LNCaP clone FGC (cell line): ENCODE measurements around the gene NHLH1.

Source experiments
- DNase-seq: peaks from one replicate; pipeline ENCODE4 v3.0.0-alpha.2; 2011; ENCODE audit warnings: low read depth
- H3K4me3 ChIP-seq: 2 replicates; pipeline ENCODE4 v1.5.1; 2011; ENCODE audit warnings: mild to moderate bottlenecking, low read depth, low read length, control low read depth
- CTCF ChIP-seq: IDR thresholded peaks from 2 replicates; pipeline ENCODE4 v1.5.1; 2012; ENCODE audit warnings: mild to moderate bottlenecking; ENCODE audit not compliant: control insufficient read depth, insufficient read depth; ENCODE audit errors: extremely low read depth

Gene NHLH1

GRCh38 chr1:160369087-160369486 lies 2.2 kb downstream of the NHLH1 start:
- H3K4me3 ChIP-seq: no peak overlapping the region
- no peak for DNase-seq
- TF ChIP-seq CTCF: no peak

GRCh38 chr1:160370561-160371345 lies 3.9 kb downstream of the NHLH1 start:
- no peak for DNase-seq
- no peak for TF ChIP-seq CTCF
- no peak overlapping the region for H3K4me3 ChIP-seq

- H3K4me3 ChIP-seq: no peak overlapping the region
- no peak for TF ChIP-seq CTCF
- DNase-seq: no peak
Observed at GRCh38 chr1:160371346-160371631, 4.4 kb downstream of the NHLH1 start.

GRCh38 chr1:160371756-160372155 lies 4.9 kb downstream of the NHLH1 start:
- TF ChIP-seq CTCF: no peak
- no peak overlapping the region for H3K4me3 ChIP-seq
- no peak for DNase-seq

- no peak overlapping the region for H3K4me3 ChIP-seq
- no peak for TF ChIP-seq CTCF
- DNase-seq: no peak
Observed at GRCh38 chr1:160373696-160374095, 6.8 kb downstream of the NHLH1 start.

GRCh38 chr1:160374306-160375110 lies 7.6 kb downstream of the NHLH1 start:
- no peak overlapping the region for H3K4me3 ChIP-seq

More at GRCh38 chr1:160374306-160375110, 7.6 kb downstream of the NHLH1 start:
- no peak for TF ChIP-seq CTCF
- no peak for DNase-seq
